HG02973 (cell line): ENCODE results near the gene CDK1.

Source experiments
- ATAC-seq: cut with Tn5 transposase; IDR thresholded peaks from one replicate; pipeline ENCODE4 v1.9.1; 2021; ENCODE audit warnings: moderate library complexity; ENCODE audit not compliant: unreplicated experiment

Gene CDK1

DNA sequence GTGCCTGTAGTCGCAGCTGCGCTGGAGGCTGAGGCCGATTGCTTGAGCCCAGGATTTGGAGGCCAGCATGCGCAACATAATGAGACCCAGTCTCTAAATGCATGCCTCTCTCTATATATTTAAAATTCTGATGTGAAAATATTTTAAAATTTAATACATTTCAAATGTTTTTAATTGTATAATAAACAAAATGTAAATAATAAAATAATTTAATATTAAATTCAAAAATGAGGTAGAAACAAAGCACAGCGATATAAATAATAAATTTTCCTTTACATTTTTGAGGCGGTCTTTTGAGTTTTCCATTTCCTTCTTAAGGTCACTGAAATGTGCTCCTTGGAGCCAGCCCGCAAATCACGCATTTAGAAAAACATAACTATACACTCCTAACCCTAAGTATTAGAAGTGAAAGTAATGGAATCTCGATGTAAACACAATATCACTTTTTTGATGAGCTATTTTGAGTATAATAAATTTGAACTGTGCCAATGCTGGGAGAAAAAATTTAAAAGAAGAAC is 523 bp upstream of the CDK1 start:
- peak; percentile 6 for ATAC-seq

DNA sequence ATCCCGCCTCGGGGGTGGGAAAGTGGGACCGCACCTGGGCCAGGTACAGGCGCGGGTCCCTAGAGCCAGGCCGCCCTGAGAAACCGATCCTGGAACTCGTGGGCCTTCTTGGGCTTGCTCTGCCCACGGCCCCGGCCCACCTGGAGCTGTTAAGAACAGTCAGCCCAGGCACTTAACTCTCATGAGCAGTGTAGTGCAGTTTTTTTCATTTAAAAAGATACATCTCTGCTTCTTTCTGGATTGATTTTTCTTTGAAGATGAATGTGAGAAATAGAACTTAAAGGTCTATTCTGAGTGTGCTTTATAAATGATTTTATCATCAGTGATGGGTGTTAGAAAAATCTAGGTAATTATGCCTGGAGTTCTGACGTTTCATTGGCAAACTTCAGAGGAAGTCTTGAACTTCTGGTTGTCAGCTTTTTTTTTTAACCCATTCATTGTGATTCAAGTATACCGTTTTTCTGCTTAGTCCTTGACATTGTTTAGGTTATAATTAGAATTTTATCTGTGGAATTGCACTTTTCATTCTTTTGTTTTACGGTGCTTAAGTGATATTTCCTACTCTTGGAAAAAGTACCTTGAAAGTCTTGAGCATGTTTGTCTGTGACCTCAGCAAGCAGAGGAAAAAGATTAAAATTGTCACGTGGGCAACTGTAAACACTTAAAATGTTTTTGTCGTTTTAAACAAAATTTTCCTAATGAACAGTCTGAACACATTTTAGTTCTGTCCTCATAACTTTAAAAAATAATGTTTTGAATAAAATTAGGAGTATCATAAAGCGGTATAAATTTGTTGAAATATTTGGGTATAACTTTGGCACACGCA is 906 bp downstream of the CDK1 start:
- peak; percentile 17 for ATAC-seq

DNA sequence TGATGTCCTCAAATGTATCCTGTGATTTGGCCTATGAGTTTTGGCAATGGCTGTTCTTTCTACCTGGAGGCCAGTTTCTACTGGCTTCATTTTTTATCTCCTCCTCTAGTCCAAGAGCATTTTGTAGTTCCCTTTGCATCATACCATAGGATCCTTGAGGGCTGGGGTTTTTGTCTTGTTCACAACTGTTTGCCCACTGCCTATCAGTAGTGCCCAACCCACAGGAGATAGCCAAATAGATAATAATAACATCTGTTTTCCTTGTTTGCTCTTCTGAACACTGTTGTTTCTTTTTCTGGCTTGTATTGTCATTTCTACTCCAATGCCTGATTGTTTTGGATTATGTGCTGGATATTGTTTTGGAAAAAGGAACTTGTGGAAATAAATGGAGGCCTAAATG is 3.4 kb downstream of the CDK1 start:
- ATAC-seq, result no peak

DNA sequence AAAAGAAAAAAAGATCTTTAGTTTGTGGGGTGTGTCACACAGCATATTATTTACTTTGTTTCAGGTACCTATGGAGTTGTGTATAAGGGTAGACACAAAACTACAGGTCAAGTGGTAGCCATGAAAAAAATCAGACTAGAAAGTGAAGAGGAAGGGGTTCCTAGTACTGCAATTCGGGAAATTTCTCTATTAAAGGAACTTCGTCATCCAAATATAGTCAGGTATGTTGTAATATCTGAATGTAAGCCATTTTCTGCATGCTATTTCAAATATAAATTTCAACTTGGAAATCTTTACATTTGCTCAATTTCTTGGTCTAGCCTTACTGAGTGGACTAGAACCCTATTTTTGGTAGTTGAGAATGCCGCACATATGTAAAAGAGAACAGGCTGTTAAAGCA is 6.4 kb downstream of the CDK1 start:
- ATAC-seq, result no peak

DNA sequence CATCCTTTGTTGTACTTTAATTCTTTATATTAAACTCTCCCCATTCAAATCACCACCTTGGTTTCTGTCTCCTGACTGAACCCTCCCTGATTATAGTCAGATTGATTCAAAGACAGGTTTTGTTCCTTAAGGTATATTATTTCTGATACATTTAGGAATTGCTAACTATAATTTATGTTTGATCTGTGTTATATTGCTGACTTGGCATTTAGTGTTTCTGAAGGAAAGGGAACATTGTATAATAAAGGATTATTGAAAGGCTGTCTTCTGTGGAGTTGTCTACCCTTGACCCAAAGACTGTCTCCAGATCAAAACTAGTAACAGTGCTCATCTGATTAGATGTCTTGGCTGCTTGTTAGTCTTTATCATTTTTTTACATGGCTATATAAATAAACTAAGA is 10.3 kb downstream of the CDK1 start:
- ATAC-seq, result no peak

DNA sequence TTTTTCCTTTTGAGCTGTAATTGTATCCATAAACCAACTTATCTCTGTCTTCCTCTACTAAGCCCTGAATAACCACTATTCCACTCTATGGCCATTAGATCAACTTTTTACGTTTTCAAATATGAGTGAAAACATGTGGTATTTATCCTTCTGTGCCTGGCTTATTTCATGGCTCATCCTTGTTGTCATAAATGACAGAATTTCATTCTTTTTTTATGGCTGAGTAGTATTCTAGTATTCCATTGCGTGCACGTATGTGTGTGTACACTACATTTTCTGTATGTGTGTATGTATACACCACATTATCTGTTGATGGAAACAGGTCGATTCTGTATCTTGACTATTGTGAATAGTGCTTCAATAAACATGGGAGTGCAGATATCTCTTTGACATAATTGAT is 11.1 kb downstream of the CDK1 start:
- no peak for ATAC-seq

DNA sequence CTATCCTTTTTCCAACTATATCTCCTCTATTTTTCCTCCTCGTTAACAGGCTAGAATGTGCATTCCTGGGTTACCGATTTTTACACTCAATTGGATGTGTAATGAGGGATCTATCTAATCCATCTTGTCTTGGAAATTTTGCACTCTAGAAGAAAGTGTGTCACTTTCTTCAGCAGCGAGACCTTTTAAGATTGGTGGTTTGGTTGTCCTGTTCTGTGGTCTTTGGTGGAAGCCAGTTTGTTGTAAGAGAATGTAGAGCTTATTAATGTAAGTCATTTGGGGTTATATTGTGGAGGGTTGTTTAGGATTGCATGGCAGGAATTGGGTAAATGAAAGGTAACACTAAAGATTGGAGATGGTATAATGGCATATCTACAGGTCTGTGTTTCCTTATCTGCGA is 16.7 kb downstream of the CDK1 start:
- no peak for ATAC-seq

DNA sequence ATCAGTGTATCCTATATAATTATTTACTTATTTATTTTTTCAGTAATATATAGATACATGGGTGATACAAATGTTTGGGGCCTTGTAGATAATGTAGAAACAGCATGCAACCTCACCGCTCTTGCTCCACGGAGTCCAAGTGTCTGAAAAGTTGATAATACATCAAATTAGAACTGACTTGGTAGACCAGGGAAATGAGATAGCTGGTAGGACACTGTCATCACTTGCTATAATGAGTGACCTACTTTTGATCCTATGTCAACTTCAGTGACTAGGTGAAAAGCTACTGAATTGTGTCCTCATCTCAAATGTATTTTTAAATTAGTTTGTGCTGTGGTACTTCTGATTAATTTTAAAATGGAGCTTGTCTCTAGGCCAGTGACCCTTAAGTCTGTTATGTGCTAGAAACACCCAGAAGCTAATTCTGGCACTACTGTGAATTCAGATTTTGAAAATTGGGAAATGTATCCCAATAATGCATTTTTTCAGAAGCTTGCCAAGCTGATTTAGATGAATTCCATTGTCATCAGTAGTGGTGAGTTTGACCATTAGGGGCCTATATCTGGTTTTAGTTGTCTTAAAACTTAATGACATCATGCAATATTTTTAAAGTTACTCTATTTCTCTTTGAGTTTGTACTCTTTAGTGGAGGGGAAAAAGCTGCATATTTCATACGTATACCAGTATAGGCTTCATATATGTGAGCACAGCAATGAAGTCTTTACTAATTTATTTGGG is 17.4 kb downstream of the CDK1 start:
- no peak for ATAC-seq

DNA sequence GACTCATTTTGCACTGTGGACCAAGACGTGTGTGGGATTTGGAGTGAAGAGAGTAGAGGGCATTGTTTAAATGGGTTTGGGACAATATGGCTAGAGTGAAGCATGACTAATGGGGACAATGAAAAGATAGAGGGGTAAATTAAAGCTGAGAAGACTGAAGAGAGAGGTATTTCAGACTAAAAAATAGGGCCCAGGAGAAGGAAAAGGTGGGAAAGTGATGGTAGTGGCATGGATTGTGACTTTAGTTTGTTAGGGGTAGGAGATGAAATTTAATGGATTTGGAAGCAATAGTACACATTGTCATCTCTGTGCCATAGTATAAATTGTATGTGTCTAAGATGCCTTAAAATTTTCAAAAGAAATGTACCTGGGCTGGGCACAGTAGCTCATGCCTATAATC is 18.2 kb downstream of the CDK1 start:
- no peak for ATAC-seq

DNA sequence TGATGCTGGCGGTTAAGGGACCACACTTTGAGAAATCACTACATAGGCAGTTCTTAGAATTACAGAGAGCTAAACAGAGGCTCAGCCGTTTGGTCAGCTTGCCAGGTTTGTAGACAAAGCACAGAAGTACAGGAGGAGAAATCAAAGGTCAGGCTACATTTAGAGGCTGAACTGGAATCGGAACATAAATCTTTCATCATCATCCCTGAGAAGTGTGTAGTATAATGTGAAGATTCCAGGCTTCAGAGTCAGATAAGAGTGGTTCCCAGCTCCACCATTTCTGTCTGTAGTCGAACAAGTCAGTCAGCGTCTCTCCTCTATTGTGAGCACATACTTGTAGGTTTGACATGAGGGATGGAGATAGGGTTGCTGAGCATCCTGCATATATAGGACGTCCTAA is 18.9 kb downstream of the CDK1 start:
- no peak for ATAC-seq

DNA sequence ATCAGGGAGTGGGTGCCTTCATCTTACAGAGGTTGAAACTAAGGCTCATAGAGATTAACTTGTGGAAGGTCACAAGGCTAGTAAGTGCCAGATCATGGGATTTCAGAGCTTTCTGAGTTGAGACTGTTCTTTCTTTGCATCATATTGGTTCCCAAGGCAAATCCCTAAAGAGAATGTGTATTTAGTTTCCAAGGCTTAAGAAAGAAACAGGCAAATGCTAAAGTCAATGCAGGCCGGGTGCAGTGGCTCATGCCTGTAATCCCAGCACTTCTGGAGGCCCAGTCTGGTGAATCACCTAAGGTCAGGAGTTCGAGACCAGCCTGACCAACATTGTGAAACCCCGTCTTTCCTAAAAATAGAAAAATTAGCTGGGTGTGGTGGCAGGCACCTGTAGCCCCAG is 19.8 kb downstream of the CDK1 start:
- ATAC-seq, result no peak

DNA sequence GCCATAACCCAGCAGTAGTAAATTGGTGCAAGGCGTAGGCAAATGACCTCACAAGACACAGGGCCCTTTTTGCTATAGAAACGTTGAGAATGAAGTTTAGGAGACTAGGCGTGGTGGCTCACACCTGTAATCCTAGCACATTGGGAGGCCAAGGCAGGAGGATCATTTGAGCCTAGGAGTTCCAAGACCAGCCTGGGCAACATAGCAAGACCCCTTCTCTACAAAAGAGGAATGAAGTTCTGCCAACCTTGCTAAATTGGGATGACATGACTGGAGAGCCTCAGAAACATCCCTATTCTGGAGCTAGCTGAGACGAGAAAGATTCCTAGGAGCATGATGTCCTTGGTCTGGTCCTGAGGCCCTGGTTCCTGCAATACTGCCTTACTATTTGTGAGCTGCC is 20.6 kb downstream of the CDK1 start:
- ATAC-seq, result no peak

DNA sequence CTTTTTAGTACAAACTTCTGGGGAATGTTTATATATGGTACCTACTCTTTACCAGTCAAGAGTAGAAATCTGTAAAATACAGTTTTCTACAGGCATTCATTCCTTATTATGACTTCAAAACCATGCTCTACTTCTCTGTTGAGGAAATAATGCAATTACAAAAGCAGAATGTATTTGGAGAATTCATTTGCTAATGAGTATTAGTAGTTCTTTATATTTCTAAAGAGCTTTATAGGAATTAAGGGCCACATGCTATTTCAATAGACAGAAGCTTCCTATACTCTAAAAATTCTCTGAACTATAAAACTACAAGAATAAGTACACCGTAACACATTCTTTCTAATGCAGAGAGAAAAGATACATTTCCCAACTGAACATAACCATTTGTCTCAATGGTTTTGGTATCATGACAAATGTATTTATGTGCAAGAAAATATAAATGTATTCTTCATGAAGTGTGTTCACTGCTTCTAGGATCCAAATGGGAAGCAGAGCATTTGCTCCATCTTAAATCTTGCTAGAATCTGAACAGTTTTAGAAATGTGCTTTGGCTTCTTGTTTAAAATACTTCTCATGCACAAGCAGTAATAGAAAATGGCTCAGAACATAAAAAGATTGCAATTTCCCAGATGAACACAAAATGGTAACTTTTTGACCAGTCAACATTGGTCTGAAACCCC is 21.8 kb downstream of the CDK1 start:
- no peak for ATAC-seq

DNA sequence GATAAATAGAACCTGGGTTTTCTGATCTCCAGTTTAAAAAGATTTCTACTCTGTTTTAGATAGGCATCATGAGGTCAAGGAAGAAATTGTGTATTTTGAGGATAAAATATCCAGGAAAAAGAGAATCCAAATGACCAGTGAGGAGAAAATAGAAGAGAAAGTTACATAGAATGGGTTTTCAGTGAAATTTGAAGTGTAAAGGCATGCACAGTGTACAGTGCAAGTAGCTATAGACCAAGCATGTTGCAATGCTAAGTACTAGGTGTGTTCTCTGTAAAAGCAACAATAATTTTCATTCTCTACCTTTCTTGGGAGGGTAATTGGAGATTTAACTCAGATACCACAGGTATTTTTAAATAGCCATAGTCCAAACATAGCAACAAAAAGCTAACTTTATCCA is 22.6 kb downstream of the CDK1 start:
- no peak for ATAC-seq

DNA sequence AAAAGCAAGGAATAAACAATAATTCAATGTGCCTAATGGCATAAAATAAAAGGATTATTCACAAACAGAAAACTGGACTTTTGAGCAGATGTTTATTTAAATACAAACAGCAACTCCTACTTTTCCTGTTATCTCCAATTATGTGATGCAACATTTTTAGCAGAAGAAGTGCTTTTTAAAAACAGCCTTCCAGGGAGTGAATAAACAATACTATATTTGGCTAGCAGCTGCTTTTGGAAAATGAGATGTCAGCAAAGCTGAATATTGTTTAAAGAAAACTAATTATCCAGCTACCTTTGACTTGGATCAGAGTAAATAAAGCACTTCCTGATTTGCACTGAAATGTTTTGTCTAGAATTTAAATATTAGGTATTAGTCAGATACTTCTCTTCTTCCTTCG is 23.2 kb downstream of the CDK1 start:
- no peak for ATAC-seq

DNA sequence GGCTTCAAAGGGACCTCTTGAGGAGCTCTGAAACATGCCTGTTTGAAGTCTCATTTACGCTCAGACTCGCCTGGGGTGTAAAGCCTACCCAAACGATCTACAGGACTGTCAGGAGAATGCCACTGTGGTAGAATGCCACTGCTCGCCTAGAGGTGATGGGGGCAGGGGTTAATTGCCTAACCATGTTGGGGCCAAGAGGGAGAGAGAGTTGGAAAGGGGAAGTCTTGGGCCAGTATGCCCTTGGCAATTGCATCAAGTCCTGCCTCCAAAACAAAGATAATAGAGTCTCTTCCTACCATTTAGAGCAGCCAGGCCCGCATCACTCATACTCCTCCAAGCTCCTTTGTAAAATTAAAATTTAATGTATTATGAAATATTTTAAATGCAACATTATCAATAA is 25.2 kb downstream of the CDK1 start:
- no peak for ATAC-seq

DNA sequence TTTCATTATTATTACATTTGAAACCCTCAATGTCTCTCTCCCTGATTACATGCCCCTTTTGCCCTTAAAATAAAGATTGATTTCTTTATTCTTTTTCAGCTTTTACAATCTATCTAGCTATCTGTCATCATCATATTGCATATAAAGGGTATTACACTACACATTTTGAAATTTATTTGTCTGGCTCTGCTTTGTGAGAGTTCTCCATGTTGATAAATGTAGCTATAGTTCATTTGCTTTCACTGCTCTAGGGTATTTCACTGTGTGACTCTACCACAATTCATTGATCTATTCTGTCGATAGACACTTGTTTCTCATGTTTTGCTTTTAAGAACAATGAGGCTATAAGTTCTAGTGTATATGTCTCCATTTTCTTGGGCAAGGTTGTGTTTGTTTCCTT is 25.6 kb downstream of the CDK1 start:
- ATAC-seq, result no peak

DNA sequence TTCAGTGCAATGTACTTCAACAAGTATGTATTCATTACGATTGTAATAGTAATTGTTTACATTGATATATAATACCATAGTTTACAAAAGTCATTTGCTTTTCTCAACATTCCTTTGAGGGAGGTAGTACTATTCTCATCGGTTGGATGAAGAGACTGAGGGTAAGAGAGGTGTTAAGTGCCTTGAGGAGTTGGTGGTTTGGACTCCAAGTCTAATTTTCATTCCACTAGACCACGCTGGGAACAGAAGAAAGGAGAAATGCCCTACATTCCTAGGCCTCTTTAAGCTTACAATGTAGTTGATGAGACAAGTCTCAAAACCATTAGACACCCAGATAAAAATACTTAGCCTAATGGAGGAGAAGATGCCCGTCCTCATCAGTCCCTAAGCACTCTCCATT is 28.6 kb downstream of the CDK1 start:
- no peak for ATAC-seq

DNA sequence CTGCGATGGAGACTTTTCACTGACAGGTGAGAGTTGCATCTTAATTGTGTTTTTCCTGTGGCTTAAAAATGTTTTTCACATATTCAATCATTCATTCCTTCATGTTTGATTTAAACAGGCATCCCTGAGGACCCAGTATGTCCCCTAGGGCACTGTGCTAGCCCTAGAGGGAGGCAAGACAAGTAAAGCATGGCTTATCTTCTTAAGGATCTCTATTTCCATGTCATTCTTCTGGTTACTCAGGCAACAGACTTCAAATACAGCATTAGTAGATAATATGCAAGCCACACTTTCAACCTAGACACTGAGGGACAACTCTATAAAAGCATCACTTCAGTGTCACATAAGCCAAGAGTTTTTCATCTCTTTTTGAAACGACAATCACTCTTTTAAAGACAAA is 29.2 kb downstream of the CDK1 start:
- ATAC-seq, result no peak

DNA sequence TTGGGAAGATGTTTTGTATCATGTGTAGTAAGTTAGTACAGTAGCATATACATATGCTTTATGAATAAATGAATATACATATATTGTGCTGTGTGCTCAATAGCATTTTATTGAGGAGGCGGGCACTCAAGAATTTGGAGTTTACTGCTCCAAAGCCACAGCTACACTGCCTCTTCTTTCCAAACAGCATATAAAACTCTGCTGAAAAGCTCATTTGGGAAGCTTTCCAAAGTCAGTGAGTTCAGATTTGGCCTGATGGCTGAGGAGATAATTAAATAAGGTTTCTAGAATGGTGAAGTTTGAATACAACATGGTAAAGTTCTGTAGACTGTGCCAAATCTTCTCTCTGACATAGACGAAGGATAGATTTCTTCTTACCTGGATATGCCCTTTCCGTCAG is 29.8 kb downstream of the CDK1 start:
- ATAC-seq, result no peak

DNA sequence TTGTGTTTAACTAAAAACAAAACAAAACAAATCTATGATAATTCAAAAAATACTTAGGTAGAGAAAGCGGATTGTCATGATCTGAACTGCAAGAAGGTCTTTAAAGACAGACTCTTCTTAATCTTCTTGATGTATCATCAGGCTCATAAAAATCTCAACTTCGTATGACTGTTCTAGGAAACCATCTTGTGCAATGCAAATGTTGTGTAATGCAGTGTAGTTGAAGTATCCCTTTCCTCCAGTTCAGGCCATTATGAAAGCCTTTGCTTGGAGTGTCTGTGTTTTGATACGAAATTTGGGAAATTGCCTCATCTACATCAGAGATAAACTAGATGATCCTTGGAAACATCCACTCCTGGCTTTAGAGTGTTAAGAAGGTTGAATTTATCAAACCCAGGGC is 30.9 kb downstream of the CDK1 start:
- ATAC-seq, result no peak
